HepG2 (cell line): ENCODE data around the gene FAM163B. TPM values are rescaled to one million over a fixed set of nuclear protein-coding genes. Genes with fewer than 3 reads are reported as not detected.

Experiments used
- KLF13 ChIP-seq: sonication (generic); formaldehyde crosslinking; IDR thresholded peaks from 2 replicates; pipeline ENCODE4 v1.4.0; 2020; ENCODE audit warnings: mild to moderate bottlenecking, missing genetic modification reagents
- MAF1 ChIP-seq: sonication (generic); formaldehyde crosslinking; IDR thresholded peaks from 2 replicates; pipeline ENCODE4 v1.5.0; 2020; ENCODE audit warnings: missing genetic modification reagents, borderline replicate concordance
- NCOA1 ChIP-seq: sonication (generic); formaldehyde crosslinking; IDR thresholded peaks from 2 replicates; pipeline ENCODE4 v1.9.0; 2021; ENCODE audit warnings: missing genetic modification reagents
- SALL1 ChIP-seq: sonication (generic); formaldehyde crosslinking; IDR thresholded peaks from 2 replicates; pipeline ENCODE4 v1.8.0; 2022; ENCODE audit warnings: mild to moderate bottlenecking, missing genetic modification reagents
- SOX5 ChIP-seq: IDR thresholded peaks from 2 replicates; pipeline ENCODE4 v1.6.1; 2016; ENCODE audit warnings: borderline replicate concordance
- ZBTB8A ChIP-seq: sonication (generic); formaldehyde crosslinking; IDR thresholded peaks from 2 replicates; pipeline ENCODE4 v1.4.0; 2020; ENCODE audit warnings: mild to moderate bottlenecking, low read depth, missing genetic modification reagents, borderline replicate concordance
- ZFX ChIP-seq: sonication (generic); formaldehyde crosslinking; IDR thresholded peaks from 2 replicates; pipeline ENCODE4 v1.4.0; 2020; ENCODE audit warnings: mild to moderate bottlenecking, low read depth, missing genetic modification reagents, moderate library complexity
- ZNF124 ChIP-seq: sonication (generic); formaldehyde crosslinking; IDR thresholded peaks from 2 replicates; pipeline ENCODE4 v1.4.0; 2020; ENCODE audit warnings: missing genetic modification reagents
- ZNF331 ChIP-seq: sonication (generic); formaldehyde crosslinking; IDR thresholded peaks from 2 replicates; pipeline ENCODE4 v1.4.0; 2020; ENCODE audit warnings: missing genetic modification reagents
- polyA plus RNA-seq, 8 experiments: library from polyadenylated mRNA; depleted of rRNA in 3 of 8; stranded (reverse) in 7 of 8; unstranded in 1 of 8; fragments of >200 nt; fragmentation: Illumina TruSeq in 4 of 8; extraction: Trizol in 4 of 8; gene quantifications; 2 replicates each; pipeline versions ENCODE4 v1.2.1 to v1.2.3, GENCODE V29; 2011 to 2016; ENCODE audit warnings: low read depth in 4 of 8, missing spikeins in 1 of 8, mixed read lengths in 1 of 8; ENCODE audit not compliant: insufficient read depth in 1 of 8
- total RNA-seq, 5 experiments: library from RNA; depleted of rRNA; stranded (reverse); fragments of >200 nt; fragmentation: Illumina TruSeq; extraction: Trizol; gene quantifications; 2 replicates each; pipeline ENCODE4 v1.2.3, GENCODE V29; 2016; ENCODE audit warnings: low read depth in 1 of 5
- TF ChIP-seq, protein P1 (sequence below): sonication (generic); formaldehyde crosslinking; IDR thresholded peaks from 2 replicates; pipeline ENCODE4 v1.4.0; 2020; ENCODE audit warnings: missing genetic modification reagents, borderline replicate concordance
- TF ChIP-seq, protein P2 (sequence below): sonication (generic); formaldehyde crosslinking; IDR thresholded peaks from 2 replicates; pipeline ENCODE4 v1.4.0; 2020; ENCODE audit warnings: missing genetic modification reagents

Gene FAM163B
- total and polyA plus RNA-seq, 2 of the 13 experiments (the other 11 are each of a cell fraction or from before 2014, with no cell fraction given) = not detected

DNA sequence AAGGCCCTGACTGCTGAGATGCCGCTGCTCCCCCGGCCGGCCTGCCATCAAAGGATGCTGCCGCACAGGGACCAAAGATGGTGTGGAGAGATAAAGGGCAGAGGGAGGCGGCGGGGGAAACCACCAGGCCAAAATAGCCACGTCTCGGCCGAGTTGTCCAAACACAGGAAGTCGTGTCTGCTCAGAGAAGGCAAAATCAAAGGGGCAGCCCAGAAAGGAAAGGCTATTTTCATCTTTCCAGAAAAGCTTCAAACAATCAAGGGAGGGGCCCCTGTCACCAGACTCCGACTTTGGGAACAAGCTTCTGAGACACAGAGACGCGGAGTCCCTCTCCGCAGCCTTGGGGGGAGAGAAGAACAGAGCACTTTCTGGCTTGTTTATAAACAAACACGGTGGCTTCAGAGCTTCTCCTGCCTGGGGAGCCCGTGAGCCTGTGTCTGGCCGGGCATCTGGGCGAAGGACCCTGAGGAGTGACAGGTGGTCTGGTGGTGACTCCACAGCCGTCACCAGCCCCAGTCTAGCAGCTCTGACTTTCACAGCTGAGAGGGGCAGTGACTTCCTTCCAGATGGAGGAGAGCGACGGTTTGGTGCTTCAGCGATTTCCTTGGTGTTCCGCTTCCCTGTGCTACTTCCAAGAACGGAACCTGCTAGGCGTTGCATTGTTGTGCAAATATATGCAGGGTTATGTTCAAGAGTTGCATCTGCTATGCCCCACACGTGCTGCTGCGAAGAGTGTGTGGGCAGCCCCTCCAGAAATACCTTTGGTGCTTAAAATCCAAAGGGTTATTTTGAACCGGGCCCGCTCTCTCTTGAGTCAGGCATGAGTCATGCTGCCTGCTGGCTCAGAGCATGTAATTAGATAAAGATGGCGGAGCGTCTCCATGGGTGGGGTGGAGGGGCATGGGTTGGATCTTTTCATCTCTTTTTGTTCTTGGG is 50.7 kb downstream of the FAM163B start (continued):
- TF ChIP-seq MAF1 = no peak
- TF ChIP-seq ZBTB8A = no peak
- peak; percentile 18; the same call in 1 of the 2 replicates for TF ChIP-seq SALL1
- no peak for TF ChIP-seq ZFX (CRISPR knock-in tag)
- TF ChIP-seq, protein P1, sequence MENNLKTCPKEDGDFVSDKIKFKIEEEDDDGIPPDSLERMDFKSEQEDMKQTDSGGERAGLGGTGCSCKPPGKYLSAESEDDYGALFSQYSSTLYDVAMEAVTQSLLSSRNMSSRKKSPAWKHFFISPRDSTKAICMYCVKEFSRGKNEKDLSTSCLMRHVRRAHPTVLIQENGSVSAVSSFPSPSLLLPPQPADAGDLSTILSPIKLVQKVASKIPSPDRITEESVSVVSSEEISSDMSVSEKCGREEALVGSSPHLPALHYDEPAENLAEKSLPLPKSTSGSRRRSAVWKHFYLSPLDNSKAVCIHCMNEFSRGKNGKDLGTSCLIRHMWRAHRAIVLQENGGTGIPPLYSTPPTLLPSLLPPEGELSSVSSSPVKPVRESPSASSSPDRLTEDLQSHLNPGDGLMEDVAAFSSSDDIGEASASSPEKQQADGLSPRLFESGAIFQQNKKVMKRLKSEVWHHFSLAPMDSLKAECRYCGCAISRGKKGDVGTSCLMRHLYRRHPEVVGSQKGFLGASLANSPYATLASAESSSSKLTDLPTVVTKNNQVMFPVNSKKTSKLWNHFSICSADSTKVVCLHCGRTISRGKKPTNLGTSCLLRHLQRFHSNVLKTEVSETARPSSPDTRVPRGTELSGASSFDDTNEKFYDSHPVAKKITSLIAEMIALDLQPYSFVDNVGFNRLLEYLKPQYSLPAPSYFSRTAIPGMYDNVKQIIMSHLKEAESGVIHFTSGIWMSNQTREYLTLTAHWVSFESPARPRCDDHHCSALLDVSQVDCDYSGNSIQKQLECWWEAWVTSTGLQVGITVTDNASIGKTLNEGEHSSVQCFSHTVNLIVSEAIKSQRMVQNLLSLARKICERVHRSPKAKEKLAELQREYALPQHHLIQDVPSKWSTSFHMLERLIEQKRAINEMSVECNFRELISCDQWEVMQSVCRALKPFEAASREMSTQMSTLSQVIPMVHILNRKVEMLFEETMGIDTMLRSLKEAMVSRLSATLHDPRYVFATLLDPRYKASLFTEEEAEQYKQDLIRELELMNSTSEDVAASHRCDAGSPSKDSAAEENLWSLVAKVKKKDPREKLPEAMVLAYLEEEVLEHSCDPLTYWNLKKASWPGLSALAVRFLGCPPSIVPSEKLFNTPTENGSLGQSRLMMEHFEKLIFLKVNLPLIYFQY (CRISPR knock-in tag) = no peak
- no peak for TF ChIP-seq ZNF124
- TF ChIP-seq, protein P2, sequence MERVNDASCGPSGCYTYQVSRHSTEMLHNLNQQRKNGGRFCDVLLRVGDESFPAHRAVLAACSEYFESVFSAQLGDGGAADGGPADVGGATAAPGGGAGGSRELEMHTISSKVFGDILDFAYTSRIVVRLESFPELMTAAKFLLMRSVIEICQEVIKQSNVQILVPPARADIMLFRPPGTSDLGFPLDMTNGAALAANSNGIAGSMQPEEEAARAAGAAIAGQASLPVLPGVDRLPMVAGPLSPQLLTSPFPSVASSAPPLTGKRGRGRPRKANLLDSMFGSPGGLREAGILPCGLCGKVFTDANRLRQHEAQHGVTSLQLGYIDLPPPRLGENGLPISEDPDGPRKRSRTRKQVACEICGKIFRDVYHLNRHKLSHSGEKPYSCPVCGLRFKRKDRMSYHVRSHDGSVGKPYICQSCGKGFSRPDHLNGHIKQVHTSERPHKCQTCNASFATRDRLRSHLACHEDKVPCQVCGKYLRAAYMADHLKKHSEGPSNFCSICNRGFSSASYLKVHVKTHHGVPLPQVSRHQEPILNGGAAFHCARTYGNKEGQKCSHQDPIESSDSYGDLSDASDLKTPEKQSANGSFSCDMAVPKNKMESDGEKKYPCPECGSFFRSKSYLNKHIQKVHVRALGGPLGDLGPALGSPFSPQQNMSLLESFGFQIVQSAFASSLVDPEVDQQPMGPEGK (CRISPR knock-in tag) = peak; percentile 39; the same call in 1 of the 2 replicates
- TF ChIP-seq NCOA1 (CRISPR knock-in tag) = no peak
- TF ChIP-seq KLF13 = no peak
- TF ChIP-seq SOX5 (CRISPR knock-in tag) = peak; percentile 39; the same call in 1 of the 2 replicates
- no peak for TF ChIP-seq ZNF331 (CRISPR knock-in tag)
